GM13977 (cell line): ENCODE results near the gene EEF2.

Experiments
- DNase-seq: peaks from one replicate; pipeline ENCODE4 v3.0.0; 2012; ENCODE audit warnings: low spot score
- CTCF ChIP-seq: IDR thresholded peaks from 2 replicates; pipeline ENCODE4 v1.5.1; 2012; ENCODE audit warnings: mild to moderate bottlenecking, control low read depth; ENCODE audit not compliant: insufficient read depth; ENCODE audit errors: extremely low read depth, missing control alignments
- in situ Hi-C: fragments of 300-500 bp; cut with MboI; formaldehyde crosslinking; loops from one replicate; pipeline ENCODE4 v1.12.0; 2022; ENCODE audit warnings: low sequenced_read_pairs, low pct_unique_long_range_greater_than_20kb, mixed read lengths, inconsistent platforms; ENCODE audit not compliant: unreplicated experiment

Gene EEF2

GRCh38 chr19:4019578-4019977 is 34.3 kb upstream of the EEF2 start:
- TF ChIP-seq CTCF = no peak
- in situ Hi-C loops = no loop called here
- no peak for DNase-seq

GRCh38 chr19:4018775-4019504 is 33.7 kb upstream of the EEF2 start:
- no peak for DNase-seq
- no peak for TF ChIP-seq CTCF
- in situ Hi-C loops = no loop called here

GRCh38 chr19:4018140-4018613 is 32.9 kb upstream of the EEF2 start:
- in situ Hi-C loops = no loop called here
- no peak for TF ChIP-seq CTCF
- no peak for DNase-seq

- no peak for TF ChIP-seq CTCF
- in situ Hi-C loops = no loop called here
- no peak for DNase-seq
Observed at GRCh38 chr19:4016903-4017638, 31.8 kb upstream of the EEF2 start.

- DNase-seq = no peak
- in situ Hi-C loops = no loop called here
- no peak for TF ChIP-seq CTCF
Observed at GRCh38 chr19:4016486-4016885, 31.2 kb upstream of the EEF2 start.

- in situ Hi-C loops = no loop called here
- DNase-seq = no peak
- no peak for TF ChIP-seq CTCF
Observed at GRCh38 chr19:4015705-4016402, 30.6 kb upstream of the EEF2 start.
